OCI-LY1 (cell line): ENCODE results near the gene SLC31A1.

Experiments
- H2AFZ ChIP-seq: fragments of 200-600 bp; sonication (generic), shearing (Covaris generic); 2 replicates; pipeline ENCODE4 v1.6.0; 2014; ENCODE audit warnings: antibody characterized with exemption, mild to moderate bottlenecking, low read length
- H3F3A ChIP-seq: fragments of 200-600 bp; sonication (generic), shearing (Covaris generic); 2 replicates; pipeline ENCODE4 v1.6.0; 2014; ENCODE audit warnings: mild to moderate bottlenecking, antibody characterized with exemption, low read length, moderate library complexity; ENCODE audit not compliant: insufficient read depth
- H3K27ac ChIP-seq: fragments of 200-600 bp; sonication (generic); 2 replicates; pipeline ENCODE4 v1.5.1; 2014; ENCODE audit warnings: low read length, mixed run types, mild to moderate bottlenecking, low read depth; ENCODE audit not compliant: poor library complexity, severe bottlenecking
- H3K27me3 ChIP-seq: fragments of 200-600 bp; sonication (generic); 2 replicates; pipeline ENCODE4 v1.6.0; 2014; ENCODE audit warnings: antibody characterized with exemption, mild to moderate bottlenecking, low read length, moderate library complexity; ENCODE audit not compliant: insufficient read depth
- H3K36me3 ChIP-seq: fragments of 200-600 bp; sonication (generic); 2 replicates; pipeline ENCODE4 v1.6.1; 2014; ENCODE audit warnings: mild to moderate bottlenecking, antibody characterized with exemption, low read length, moderate library complexity, mixed read lengths; ENCODE audit not compliant: insufficient read depth
- H3K4me1 ChIP-seq: fragments of 200-600 bp; sonication (generic); 2 replicates; pipeline ENCODE4 v1.5.1; 2014; ENCODE audit warnings: mild to moderate bottlenecking, low read length, moderate library complexity; ENCODE audit not compliant: insufficient read depth, severe bottlenecking
- H3K4me2 ChIP-seq: fragments of 200-600 bp; sonication (generic), shearing (Covaris generic); 2 replicates; pipeline ENCODE4 v1.6.1; 2014; ENCODE audit warnings: low read length
- H3K4me3 ChIP-seq: fragments of 200-600 bp; sonication (generic); 2 replicates; pipeline ENCODE4 v1.5.1; 2014; ENCODE audit warnings: low read length, low read depth, mild to moderate bottlenecking, mixed read lengths; ENCODE audit not compliant: poor library complexity, severe bottlenecking
- H3K79me2 ChIP-seq: fragments of 200-600 bp; shearing (Covaris generic); 2 replicates; pipeline ENCODE4 v1.6.1; 2016; ENCODE audit warnings: mixed run types, low read length, mixed read lengths; ENCODE audit not compliant: insufficient read depth
- H3K9ac ChIP-seq: fragments of 200-600 bp; sonication (generic), shearing (Covaris generic); 2 replicates; pipeline ENCODE4 v1.6.1; 2014; ENCODE audit warnings: mild to moderate bottlenecking, low read length, mixed read lengths
- H3K9me2 ChIP-seq: fragments of 200-600 bp; sonication (generic), shearing (Covaris generic); 2 replicates; pipeline ENCODE4 v1.6.1; 2014; ENCODE audit warnings: low read depth, mild to moderate bottlenecking, low read length, mixed read lengths
- H3K9me3 ChIP-seq: fragments of 200-600 bp; shearing (Covaris generic); 2 replicates; pipeline ENCODE4 v1.6.1; 2014; ENCODE audit warnings: low read length, mixed read lengths
- H4K20me1 ChIP-seq: fragments of 200-600 bp; sonication (generic), shearing (Covaris generic); 2 replicates; pipeline ENCODE4 v1.6.0; 2016; ENCODE audit warnings: mild to moderate bottlenecking, low read length; ENCODE audit not compliant: insufficient read depth
- CTCF ChIP-seq: fragments of 200-600 bp; sonication (generic), shearing (Covaris generic); IDR thresholded peaks from 2 replicates; pipeline ENCODE4 v1.5.1; 2017; ENCODE audit warnings: mild to moderate bottlenecking, antibody characterized with exemption, low read length, moderate library complexity, mixed read lengths
- EZH2 ChIP-seq: fragments of 200-600 bp; sonication (generic), shearing (Covaris generic); IDR thresholded peaks from 2 replicates; pipeline ENCODE4 v1.8.0; 2017; ENCODE audit warnings: borderline replicate concordance, mixed run types, mild to moderate bottlenecking, antibody characterized with exemption, low read length, moderate library complexity, mixed read lengths

The SLC31A1 gene

GRCh38 chr9:113274474-113275156 lies 53.3 kb downstream of the SLC31A1 start:
- H3K27ac ChIP-seq = peak overlapping the region; percentile 63
- H3K36me3 ChIP-seq = peaks cover 63% of the 10 kb centered on the region
- peaks cover 15% of the 10 kb centered on the region for H3K4me1 ChIP-seq
- peak overlapping the region; percentile 86 for H3K4me2 ChIP-seq
- H3K9me2 ChIP-seq = no peaks in the 10 kb centered on the region
- H3K27me3 ChIP-seq = no peaks in the 10 kb centered on the region
- H3K9me3 ChIP-seq = no peaks in the 10 kb centered on the region
- peaks cover 9% of the 10 kb centered on the region for H3K79me2 ChIP-seq
- no peaks in the 10 kb centered on the region for H3F3A ChIP-seq
- no peaks in the 10 kb centered on the region for H4K20me1 ChIP-seq
- 0 out of 2 replicates have a peak overlapping the region, but pooled peaks have one; percentile 6 for H2AFZ ChIP-seq
- H3K4me3 ChIP-seq = peak overlapping the region; percentile 97
- peak overlapping the region; percentile 86 for H3K9ac ChIP-seq
- peak; percentile 74 for TF ChIP-seq CTCF
- no peak for TF ChIP-seq EZH2

GRCh38 chr9:113275157-113276131 lies 54.1 kb downstream of the SLC31A1 start, which contains the start of the genes CDC26 and PRPF4:
Gene CDC26 (minus strand): TSS chr9:113275572. CDS start chr9:113272507, 3,065 bp downstream.
Gene PRPF4 (plus strand): TSS chr9:113275658. CDS start chr9:113275744, 86 bp downstream.
- Histone ChIP-seq H4K20me1 (no peaks in the 10 kb centered on the region), H3K36me3 (peaks cover 64% of the 10 kb centered on the region), H3K79me2 (peaks cover 9% of the 10 kb centered on the region)

More at GRCh38 chr9:113275157-113276131, 54.1 kb downstream of the SLC31A1 start, which contains the start of the genes CDC26 and PRPF4:
- Histone ChIP-seq H3K9me3 (no peaks in the 10 kb centered on the region), H3K27me3 (no peaks in the 10 kb centered on the region), H3K4me2 (peak within 1 kb of the TSS; percentile 86), H2AFZ (0 out of 2 replicates have a peak within 1 kb of the TSS, but pooled peaks have one; percentile 15), H3K27ac (peak within 1 kb of the TSS; percentile 63), H3K9me2 (no peaks in the 10 kb centered on the region), H3K9ac (peak within 1 kb of the TSS; percentile 86), H3K4me3 (peak within 1 kb of the TSS; percentile 97), H3F3A (no peaks in the 10 kb centered on the region), H3K4me1 (peaks cover 15% of the 10 kb centered on the region)
- TF ChIP-seq EZH2 = no peak
- TF ChIP-seq CTCF = no peak
